ENCODE data around the gene GALNT9.

The GALNT9 gene

DNA sequence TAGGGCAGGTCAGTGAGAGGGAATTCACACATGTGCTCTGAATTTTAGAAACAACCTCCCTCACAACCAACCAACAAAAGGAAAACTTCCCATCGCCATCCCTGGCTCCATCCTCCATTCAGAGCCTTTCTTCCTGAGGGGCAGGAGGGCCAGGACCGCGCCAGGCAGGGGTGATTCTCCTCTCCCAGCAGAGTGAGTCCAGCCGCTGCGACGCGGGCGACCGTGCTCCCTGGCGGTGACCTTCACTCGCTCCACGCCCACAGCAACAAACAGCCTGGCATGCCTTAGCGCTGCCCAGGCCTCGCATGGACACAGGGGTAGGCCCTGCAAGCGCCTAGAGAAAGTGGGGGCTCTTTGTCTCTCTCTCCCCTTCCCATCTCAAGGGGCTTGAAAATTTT, 3.7 kb downstream of the GALNT9 start:
- no peak for DNase-seq

DNA sequence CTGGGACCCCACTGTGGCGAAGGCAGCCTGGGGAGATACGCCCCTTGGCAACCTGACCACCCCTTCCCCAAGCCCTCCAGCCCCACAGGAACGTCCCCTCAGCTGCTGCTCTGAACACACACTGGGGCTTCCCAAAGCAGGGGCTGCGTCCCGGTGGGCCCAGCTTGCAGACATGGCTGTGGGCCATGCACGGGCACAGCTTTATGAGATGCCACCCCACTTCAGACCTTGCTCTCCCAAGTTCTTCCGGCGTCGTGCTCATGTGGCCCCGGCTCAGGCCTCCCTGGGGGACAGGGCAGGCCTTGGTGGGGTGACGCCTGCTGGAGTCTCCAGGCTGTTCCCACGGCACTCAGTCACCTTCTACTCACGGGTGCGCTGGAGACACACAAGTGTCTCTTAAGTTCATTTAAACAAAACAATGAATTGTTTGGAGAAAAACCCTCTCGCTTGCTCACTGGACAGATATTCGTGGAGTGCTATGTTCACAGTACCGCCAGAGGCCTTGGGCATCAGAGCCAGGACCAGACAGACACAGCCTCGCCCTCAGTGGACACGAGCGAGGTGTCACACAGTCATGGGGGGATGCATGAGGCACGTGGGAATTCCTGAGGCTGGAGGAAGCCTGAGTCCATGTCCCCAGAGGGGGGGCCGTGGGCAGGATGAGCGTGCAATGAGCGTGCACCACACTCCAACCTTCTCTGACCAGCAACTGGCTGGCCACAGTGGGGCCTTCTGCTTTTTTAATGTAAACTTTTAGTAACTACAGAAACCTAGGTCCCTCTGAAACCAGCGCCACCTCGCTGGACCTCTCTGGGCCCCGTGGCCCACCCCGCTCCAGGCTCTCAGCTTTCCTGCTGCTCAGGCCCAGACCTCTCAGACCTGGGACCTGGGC, 4.3 kb downstream of the GALNT9 start:
- DNase-seq: no peak

DNA sequence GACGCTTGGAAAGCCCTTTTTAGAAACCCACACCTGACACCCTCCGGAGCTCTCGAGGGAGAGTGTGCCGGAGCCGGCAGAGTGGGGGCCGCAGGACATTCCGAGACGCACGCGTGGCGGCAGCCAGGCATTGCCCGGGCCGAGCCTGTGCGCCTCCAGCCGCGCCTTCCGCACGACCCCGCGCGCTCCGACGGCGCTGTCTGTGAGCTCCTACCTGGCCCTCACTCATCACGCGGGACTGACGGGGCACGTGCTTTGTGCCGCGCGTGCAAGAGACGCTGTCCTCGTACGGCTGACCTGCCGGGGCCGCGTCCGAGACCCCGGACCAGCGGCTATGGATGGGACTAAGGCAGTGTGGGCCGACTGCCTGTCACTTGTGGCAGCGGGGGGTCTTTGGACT, 5.2 kb downstream of the GALNT9 start:
- no peak for DNase-seq

DNA sequence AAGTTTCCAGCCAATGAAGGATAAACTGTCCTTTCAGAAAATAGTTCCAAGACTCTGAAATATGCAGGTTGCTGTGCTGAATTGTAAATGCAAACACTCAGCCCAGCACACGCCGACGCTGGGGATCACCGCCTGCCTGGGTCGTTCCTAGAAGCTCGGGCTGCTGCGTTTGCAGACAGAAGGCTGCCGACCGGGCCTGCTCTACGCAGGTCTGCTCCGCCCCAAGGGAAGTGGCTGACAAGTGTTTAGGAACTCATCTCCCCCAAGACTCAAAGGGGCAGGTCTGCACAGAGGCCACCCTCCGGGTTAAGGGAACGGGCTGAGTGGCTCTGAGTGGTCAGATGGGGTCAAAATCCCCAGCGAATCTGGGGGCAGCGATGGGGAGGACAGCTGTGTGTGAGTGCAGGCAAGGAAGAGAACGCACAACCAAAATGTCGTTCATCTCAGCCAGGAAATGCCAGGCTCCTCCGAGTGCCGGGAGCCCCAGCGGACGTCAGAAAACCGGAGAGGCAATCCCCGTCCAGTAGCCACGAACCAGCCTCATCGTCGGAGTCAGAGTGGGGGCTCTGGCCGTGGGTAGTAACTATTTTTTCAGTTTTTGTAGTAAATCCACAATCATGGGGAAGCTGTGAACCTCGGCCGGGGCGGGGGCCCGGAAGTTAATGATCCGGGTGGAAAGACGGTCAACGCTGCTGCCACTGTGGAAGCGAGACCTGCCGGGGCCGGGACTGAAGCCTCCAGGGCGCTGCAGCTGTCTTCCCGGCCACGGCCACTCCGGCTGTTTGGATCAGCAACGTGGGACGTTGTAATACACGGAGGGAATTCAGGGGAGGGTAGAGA, 6.0 kb downstream of the GALNT9 start:
- DNase-seq: peak in 1 of 4 experiments; percentile 22

DNA sequence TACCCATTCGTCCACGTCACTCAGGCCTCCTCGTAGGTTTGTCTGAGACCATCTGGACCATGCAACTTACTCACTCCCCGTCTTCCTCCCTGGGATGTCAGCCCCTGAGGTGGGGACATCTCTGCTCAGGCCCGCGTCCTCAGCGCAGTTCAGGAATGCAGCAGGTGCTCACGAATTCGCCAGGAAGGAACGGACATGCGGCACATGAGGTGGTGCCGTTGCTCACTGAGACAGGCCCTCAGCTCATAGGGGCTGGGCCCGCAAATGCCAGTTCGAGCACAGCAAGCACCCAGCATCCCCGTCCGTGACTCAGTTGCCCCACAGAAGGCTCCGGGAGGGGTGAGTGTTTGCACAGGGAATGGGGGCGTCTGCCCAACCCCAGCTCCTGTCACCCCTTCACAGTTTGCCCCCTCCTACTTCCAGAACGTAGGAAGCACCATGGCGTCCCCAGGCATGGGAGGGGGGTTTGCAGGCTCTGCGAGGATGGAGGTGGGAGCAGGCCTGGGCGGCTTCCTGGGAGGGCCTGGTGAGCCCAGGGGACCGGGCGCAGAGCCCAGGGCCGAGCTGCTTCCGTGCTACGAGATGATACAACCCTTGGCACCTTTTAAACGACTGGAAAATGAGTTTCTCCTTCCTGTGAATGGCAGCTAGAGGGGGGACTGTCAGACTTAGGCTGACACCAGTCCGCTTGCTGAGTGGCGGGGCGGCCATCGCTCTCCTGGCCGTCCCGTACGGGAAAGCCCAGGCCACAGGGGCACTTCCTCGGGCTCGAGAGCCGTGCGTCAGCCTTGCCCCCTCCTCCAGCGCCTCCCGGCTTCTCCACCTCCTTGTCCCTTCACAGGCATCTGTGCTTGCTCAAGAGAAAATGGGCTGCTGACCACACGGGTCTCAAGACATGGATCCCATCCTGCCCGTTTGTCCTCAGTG, 6.9 kb downstream of the GALNT9 start:
- no peak for DNase-seq

DNA sequence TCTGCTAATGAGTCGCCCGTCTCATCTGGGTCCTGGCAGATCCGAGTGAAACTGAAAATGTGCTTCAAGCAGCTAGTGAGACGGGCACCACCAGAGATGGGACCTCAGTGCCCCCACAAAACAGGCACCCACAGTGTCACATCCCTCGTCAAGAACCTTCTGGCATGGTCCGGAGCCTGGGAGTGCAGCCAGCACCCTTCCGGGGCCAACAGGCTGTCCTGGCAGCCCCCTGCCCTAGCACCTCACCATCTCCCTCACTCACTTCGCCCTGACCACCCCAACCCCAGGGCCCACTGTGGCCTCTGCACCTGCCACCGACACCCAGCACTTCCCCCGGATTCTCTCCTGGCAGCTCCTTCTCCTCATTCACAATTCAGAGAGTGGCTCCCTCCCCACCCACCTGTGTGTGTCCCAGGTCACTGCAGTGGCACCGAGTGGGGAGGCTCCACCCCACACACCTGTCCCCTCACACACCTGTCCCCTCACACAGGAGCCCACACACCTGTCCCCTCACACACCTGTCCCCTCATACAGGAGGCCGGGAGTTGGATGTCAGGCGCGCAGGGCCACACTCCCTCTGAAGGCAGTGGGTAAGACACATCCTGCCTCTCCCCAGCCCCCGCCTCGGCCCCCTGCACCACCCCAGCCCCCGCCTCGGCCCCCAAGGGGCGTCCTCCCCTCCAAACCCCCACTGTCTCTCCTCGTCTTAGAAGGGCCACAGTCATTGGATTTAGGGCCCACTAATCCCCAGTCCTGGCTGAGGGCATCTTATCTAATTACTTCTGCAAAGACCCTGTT, 7.9 kb downstream of the GALNT9 start:
- no peak for DNase-seq

DNA sequence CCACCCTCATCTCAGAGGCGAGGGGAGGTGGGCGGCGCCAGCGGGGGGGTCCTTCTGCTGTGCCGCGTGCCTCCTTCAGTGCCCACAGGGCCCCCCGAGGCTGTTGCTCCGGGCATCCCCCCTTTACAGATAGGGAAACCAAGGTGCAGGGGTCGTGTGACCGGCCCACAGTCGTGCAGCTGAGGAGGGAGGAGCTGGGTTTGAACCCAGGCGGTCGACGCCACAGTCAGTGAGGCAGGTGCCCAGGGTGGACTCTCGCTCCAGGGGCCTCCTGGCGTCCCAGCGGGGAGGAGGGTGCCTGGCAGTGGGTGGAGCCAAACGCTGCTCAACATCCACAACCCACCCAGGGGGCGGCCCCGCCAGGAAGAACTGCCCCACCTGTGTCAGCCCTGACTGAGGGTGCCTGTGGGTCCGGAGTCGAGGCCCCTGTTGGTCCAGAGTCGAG, 8.6 kb downstream of the GALNT9 start:
- no peak for DNase-seq

DNA sequence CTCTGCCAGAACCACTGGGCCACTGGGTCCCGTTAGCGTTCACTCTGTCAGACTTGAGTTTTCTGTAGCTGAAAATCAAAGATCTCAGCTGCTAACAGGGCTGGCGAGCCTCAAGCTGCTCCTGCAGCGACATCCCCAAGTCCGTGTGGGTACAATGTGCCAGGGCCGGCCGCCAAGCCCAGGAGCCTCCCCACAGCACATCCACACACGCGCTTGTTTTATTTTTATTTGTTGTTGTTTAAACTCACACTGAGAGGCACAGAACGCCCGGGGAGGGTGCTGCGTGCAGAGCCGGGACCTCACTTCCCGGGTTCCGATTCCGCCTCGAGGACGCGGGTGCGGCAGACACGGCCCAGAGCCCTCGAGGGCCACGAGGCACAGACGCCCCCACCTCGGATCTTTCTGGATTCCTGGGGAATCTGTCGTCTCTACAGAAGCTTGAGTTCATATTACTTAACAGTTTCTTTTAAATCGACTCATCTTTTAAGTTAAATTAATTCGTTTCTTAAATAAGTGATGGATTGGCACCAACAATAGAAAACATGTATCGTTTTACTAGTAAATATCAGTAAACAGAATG, 9.3 kb downstream of the GALNT9 start:
- DNase-seq: no peak

DNA sequence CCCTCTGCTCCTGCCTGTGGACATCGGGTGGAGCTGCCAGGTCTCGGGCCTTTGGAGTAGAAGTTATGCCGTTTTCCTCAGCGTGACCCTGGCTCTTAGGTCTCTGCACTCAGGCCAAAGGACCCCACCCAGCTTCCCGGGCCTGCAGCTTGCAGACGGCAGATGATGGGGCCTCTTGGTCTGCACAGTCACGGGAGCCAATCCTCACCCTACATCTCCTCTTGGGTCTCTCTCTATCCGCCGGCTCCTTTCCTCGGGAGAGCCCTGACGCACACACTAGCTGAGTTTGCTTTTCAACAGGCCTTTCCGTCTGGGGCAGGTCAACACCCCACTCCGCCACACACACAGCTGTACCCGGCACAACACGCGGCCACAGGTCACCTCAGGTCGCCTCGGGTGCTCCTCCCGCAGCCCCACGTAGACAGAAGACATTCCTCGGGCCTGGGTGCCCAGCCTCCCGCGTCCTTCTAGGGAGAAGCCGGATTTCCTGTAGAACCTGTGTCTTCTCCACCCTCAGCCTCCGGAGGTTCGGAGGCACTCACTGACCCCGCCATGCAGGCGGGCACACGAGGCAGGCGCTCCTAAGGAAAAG, 9.9 kb downstream of the GALNT9 start:
- no peak for DNase-seq

DNA sequence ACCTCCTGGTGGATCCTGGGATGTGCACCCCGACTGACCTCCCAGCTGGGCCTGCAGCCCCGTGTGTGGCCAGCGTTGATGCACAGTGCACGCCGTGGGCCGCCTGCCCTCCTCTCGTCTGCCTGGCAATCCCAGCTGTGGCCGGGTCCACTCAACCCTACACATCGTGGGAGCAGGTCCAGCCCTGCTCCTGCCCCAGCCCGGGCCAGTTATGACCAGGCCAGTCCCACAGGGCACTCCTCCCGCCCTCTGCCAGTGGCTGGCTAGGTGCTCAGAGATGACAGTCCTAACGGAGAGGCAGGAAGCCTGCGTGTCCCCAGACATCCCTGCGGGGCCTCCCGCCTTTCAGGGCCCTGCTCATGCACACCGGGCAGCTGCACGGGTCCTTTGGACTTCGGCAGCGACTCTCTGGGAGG, 10.8 kb downstream of the GALNT9 start:
- no peak for DNase-seq

DNA sequence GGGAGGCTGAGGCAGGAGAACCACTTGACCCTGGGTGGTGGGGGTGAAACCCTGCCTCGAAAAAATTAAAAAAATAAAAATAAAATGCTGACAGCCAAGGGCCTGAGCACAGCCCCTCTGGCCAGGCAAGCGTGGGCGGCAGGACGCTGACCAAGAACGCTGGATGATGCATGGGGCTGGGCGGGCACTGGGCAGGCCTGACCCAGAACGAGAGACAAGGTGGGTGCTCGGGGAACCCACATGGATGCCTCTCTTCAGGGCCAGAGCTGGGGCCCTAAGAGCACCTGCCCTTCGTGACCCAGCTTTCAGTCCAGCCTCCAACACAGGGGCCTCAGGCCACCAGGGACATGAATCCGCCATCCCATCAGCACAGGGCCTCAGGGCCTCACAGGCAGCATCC, 11.3 kb downstream of the GALNT9 start:
- no peak for DNase-seq

DNA sequence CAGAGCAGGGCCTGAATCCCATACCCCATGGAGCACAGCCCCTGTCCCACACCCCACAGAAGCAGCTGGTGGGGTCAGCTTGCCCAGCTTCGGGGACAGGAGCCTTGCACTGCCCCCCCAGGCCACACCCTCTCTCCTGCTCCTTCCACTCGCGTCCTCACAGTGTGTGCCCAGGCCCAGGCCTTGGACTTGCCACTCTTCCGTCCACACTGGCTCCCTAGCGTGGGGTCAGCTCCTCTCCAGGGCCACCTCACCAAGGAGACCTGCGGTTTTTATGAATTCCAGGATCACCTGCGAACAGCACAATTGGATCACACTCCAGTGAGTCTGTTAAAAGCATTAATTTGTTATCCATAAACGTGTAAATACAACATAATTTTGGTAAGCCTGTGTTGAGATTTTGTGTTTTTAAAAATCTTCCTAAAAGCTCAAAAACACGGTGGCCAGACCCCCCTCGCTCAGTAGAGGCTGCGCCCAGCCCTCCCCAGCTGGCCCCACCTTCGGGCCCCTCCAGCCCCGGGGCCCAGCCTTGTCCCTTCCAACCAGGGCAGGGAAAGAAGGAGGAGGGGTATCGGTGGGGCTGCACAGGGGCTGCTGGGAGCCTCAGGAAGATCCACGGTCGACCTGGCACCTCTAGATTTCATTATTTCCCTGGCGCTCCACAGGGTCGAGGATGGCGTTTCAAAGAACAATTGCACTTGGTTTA, 12.0 kb downstream of the GALNT9 start:
- DNase-seq: no peak

DNA sequence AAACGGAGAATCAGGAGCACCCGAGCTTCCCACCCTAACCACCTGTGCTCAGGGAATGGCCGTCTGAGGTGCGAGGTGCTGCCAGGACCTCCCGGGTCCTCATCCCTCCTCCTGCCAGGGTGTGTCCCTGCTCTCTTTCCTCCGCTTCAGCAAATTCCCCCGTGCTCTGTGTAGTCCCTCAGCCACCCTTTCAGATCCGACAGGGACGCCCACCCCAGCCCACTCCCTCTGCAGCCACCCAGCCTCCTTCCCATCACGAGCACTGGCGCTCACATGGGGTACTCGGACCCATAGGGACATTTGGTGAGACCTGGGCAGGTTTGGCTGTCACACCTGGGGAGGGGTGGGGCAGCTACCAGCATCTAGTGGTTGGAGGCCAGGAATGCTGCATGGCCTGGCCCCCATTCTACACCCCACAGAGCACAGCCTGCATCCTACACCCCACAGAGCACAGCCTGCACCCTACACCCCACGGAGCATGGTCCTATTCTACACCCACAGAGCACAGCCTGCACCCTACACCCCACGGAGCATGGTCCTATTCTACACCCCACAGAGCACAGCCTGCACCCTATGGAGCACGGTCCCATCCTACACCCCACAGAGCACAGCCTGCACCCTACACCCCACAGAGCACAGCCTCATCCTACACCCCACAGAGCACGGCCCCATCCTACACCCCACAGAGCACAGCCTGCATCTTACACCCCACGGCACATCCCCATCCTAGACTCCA, 12.7 kb downstream of the GALNT9 start:
- DNase-seq: no peak

DNA sequence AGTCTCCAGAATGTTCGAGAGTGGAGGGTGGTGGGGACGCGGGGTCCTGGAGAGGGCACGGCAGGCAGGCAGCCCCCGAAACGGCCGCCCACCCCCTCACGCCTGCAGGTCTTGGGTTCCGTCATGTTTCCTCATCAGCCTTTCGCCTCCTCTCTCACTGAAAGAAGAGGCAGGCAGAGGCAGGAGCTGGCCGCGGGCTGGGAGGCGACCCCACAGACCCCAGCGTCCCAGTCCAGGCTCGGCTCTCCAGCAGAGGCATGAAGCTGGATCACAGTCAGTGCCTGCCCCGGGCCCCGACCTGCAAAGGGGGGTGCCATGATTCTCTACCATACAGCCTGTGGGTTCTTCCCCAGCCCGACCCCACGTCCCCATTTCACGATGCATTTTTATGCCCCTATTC, 13.4 kb downstream of the GALNT9 start:
- no peak for DNase-seq

DNA sequence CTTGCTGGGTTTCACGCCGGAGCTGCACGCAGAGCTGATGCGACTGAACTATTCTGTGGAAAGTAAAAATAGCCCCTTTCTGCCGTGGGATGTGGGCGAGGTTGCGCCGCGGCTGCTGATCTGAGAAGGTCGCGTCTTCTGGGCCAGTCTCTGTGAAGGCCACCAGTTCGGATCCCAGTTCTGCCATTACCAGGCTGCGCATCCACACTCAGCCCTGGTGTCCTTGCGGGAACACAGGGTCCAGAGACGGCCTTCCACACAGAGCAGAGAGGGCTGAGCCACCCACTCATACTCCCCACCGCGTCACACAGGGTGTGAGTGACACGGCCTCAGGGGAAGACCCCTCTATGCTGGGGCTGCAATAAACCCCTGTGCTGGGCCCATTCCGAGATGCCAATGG, 13.9 kb downstream of the GALNT9 start:
- no peak for DNase-seq

DNA sequence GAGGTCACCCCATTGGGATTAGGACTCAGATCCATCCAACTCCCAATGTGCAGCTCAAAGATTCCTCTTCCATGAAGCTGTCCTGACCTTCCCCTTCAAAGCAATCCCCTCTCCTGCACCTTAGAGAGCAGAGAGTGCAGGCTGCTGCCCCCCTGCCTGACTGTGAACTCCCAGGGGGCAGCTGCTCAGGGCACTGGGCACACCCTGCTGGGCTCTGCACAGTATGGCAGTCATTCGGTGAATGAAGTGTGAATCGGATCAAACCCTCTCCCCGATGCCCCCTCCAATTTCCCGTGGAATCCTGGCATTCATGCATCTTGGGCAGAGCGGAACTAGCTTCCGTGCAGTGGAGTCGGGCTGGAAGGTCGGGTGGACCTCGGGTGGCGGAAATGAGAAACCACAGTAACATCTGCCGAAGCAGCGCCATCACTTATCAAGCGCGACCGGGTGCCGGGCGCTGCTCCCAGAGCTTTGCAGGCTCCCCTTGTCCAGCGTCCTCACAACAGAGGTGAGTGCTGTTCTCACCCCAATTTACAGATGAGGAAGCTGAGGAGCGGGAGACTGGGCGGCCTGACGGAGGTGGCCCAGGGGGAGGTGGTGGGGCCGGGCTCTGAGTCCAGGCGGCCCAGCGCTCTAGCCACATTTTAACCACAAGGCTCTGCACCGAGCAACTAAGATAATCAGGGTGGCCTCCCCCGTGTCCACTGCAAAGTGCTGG, 14.7 kb downstream of the GALNT9 start:
- no peak for DNase-seq

DNA sequence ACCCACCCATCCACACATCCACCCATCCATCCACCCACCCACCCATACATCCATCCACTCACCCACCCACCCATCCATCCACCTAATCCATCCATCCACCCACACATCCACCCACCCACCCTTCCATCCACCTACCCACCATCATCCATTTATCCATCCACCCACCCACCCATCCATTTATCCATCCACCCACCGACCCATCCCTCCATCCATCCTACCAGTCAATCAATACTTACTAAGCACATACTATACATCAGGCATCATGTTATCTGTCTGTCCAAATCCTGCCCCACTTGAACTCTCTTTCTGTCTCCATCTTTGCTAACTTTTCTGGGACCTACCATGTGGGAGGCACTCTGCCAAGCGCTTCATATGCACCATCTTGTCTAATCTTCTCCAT, 15.4 kb downstream of the GALNT9 start:
- no peak for DNase-seq

DNA sequence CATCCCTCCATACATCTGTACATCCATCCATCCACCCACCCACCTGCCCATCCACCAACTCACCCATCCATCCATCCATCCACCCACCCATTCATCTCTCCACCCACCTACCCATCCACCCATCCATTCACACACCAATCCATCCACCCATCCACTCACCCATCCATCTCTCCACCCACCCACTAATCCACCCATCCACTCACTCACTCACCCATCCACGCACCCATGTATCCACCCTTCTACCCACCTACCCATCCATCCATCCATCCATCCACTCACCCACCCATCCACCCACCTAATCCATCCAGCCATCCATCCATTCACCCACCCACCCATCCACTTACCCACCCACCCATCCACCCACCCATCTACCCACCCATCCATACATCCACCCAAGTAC, 16.2 kb downstream of the GALNT9 start:
- no peak for DNase-seq

DNA sequence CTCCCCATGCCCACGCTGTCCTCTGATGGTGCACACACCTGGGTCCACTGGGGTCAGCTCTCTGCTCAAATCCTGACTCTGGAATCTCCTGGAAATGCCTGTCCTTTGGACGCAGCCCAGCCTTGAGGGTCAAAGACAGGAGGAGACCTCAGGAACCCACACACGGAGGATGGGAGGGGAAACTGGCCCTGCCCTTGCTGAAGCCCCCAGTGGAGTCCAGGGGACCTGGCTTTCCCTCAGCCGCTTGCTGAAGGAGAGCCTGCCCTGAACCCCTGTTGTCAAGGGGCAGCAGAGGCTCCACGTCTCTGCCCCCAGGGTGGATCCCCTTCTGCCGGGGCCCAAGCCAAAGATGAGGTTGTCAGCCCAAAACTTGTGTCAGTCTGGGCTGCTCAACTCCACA, 16.9 kb downstream of the GALNT9 start:
- no peak for DNase-seq

Data from suppressor macrophage (primary cell).